ENCODE results near the gene CMTM8.

Gene CMTM8

GRCh38 chr3:32229565-32229964, 8.9 kb upstream of the CMTM8 start:
- TF ChIP-seq CTCF (IDR thresholded peaks at IDR 0.05): no peak
- Histone ChIP-seq H3K27ac (no peak overlapping the region), H3K4me3 (no peak overlapping the region)
- no peak for DNase-seq (ENCODE audit: low spot score)

- DNase-seq (ENCODE audit: low spot score): no peak
- no peak for TF ChIP-seq CTCF (IDR thresholded peaks at IDR 0.05)
- Histone ChIP-seq H3K4me3 (no peak overlapping the region), H3K27ac (no peak overlapping the region)
These were observed 2.1 kb upstream of the CMTM8 start for GRCh38 chr3:32236377-32236776.

DNA sequence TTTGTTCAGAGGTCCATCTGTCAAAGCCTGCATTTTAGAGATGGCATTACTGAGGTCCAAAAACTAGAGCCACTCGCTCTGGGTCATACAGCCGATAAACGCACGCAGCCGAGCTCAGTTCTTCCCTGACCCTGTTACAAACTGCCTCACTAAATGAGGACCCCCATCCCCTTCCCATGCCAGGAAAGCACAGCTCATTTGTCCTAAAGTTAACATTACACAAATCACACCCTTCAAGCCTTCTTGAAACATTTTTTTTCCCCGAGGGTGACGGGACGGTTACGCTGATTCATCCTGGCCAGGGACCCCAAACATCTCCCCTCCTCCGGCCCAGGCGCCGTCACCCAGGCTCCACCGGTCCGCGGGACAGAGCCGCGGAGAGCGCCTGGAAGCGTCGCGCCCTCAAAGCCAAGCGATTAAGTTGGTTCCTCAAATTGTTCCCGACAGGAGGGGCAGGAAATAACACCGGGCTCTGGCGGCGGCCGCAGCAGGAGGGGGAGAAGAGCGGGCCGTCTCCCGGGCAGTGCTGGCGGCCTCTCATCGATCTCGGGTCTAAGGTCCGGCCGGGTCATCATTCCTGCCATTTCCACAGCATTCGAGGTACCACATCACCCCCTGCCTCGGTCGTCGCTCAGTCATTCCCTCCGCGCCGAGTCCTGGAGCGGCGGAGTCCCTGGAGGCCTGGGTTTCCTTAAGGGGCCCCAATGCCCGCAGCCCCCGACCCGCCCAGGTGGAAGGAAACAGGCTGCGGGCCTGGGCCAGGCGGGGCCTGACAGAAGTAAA, 619 bp upstream of the CMTM8 start:
- Histone ChIP-seq H3K4me3 (peak overlapping the region; percentile 82), H3K27ac (peak overlapping the region in 1 of 2 donors; percentile 33)
- no peak for TF ChIP-seq CTCF (IDR thresholded peaks at IDR 0.05)
- DNase-seq (ENCODE audit: low spot score): no peak

GRCh38 chr3:32239307-32240158, 1.1 kb downstream of the CMTM8 start:
- Histone ChIP-seq H3K27ac (peak overlapping the region; percentile 3 to 21), H3K4me3 (peak overlapping the region; percentile 82)
- DNase-seq (ENCODE audit: low spot score): no peak
- no peak for TF ChIP-seq CTCF (IDR thresholded peaks at IDR 0.05)

DNA sequence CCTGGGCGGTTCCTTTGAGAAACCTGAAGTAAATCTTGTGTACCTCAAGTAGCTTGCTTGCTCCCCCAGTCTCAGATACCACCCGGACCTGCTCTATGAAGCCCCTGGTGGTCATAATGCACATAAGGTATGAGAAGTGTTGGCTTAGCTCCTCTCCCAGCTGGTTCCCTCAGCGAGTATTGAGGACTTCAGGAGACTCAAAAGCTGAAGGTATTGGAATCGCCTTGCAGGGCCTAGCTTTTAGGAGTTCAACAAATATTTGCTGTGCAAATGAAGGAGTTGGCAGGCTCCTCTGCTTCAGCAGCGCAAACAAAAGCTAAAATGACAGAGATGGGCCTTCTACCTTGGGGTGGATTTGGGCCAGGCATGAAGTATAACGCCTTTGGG, 1.7 kb downstream of the CMTM8 start:
- TF ChIP-seq CTCF (IDR thresholded peaks at IDR 0.05): no peak
- DNase-seq (ENCODE audit: low spot score): no peak
- Histone ChIP-seq H3K27ac (no peak overlapping the region), H3K4me3 (no peak overlapping the region)

DNA sequence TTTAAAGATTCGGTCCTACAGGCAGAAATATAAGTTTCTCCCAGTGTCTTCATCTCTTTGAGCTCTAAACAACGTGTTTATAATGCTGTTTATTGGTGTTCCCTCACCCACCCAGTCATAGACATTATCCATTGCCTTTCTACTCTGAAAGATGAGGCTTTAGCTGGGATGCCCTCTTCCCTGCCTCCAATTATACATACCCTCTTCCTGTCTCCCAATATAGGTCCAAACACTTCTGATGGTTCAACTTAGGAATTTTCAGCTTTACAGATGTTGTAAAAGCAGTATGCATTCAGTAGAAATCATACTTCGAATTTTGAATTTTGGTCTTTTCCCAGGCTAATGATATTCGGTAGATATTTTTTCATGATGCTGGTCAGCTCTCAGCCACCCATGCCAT, 2.6 kb downstream of the CMTM8 start:
- Histone ChIP-seq H3K4me3 (no peak overlapping the region), H3K27ac (no peak overlapping the region)
- TF ChIP-seq CTCF (IDR thresholded peaks at IDR 0.05): no peak
- no peak for DNase-seq (ENCODE audit: low spot score)

Data from coronary artery (tissue), 2 donors.